Lower leg skin (tissue), 3 donors: ENCODE data around the gene DBP.

ENCODE experiments used
- CTCF ChIP-seq, 3 donors: fragments of 450-650 bp; IDR thresholded peaks; one replicate each; pipeline ENCODE4 v1.5.1; 2016; ENCODE audit warnings: antibody characterized with exemption in 3 of 3, mild to moderate bottlenecking in 3 of 3, moderate library complexity in 2 of 3
- POLR2A ChIP-seq, 2 donors: fragments of 450-650 bp; IDR thresholded peaks; one replicate each; pipeline ENCODE4 v1.6.1; 2016 to 2017; ENCODE audit warnings: antibody characterized with exemption in 2 of 2, mild to moderate bottlenecking in 1 of 2, moderate library complexity in 1 of 2

GRCh38 chr19:48683349-48683748, 46.2 kb upstream of the DBP start:
- TF ChIP-seq CTCF (IDR thresholded peaks at IDR 0.05) (no peak), POLR2A (IDR thresholded peaks at IDR 0.05) (no peak)
